ENCODE results near the gene CDC42BPG. TPM values are rescaled to one million over a fixed set of nuclear protein-coding genes. Genes with fewer than 3 reads are reported as not detected.

Gene CDC42BPG
- total and polyA plus RNA-seq, 2 of the 8 experiments (the other 6 are each of a cell fraction or from before 2014, with no cell fraction given) = 3.7 to 10.6 TPM

GRCh38 chr11:64833509-64833908 lies 10.9 kb downstream of the CDC42BPG start (continued):
- TF ChIP-seq USF2 (IDR thresholded peaks at IDR 0.05; ENCODE audit: low read length) (no peak), SIX5 (IDR thresholded peaks at IDR 0.05; ENCODE audit: low read depth, low read length) (no peak), SAP30 (IDR thresholded peaks at IDR 0.05; ENCODE audit: insufficient read depth, insufficient replicate concordance, low read length) (no peak), ATF2 (IDR thresholded peaks at IDR 0.05; ENCODE audit: low read length) (no peak), TBP (IDR thresholded peaks at IDR 0.05; ENCODE audit: low read depth, low read length) (no peak), HDAC2 (IDR thresholded peaks at IDR 0.05; ENCODE audit: borderline replicate concordance in 1 of 2, low read depth in 2 of 2, low read length in 2 of 2) (no peak), KDM4A (IDR thresholded peaks at IDR 0.05; ENCODE audit: low read depth, low read length, severe bottlenecking) (no peak), JUND (IDR thresholded peaks at IDR 0.05; ENCODE audit: low read length) (no peak), BCL11A (IDR thresholded peaks at IDR 0.05; ENCODE audit: low read depth in 2 of 2, low read length in 2 of 2) (no peak)
